HepG2 (cell line): Measurements from ENCODE around the gene SLC18A2. TPM values are rescaled to one million over a fixed set of nuclear protein-coding genes. Genes with fewer than 3 reads are reported as not detected.

Experiments used
- ATAC-seq: fragments of 200-7000 bp; cut with Tn5 transposase; 3 replicates; pipeline ENCODE4 v1.9.1; 2020; ENCODE audit warnings: mild to moderate bottlenecking, moderate library complexity
- BruUV-seq: library from RNA; stranded (reverse); fragments of 400-500 nt; replicated peaks from 2 replicates; lab custom pipeline; 2021; lab: Mats Ljungman, UMichigan
- CTCF ChIA-PET: fragments of 300-600 bp; formaldehyde crosslinking; extraction: SDS; loops from one replicate; lab custom pipeline; 2021; ENCODE audit warnings: low total read pairs, inconsistent platforms, low intra/inter-chr PET ratio; lab: Yijun Ruan, JAX
- POLR2A ChIA-PET: fragments of 350-600 bp; sonication (Branson Sonifier 250); formaldehyde crosslinking; loops from one replicate; lab custom pipeline; 2020; ENCODE audit warnings: antibody characterized with exemption, inconsistent platforms; lab: Yijun Ruan, JAX
- DNase-seq: peaks from one replicate; pipeline ENCODE4 v3.0.0-alpha.2; 2015; ENCODE audit warnings: low spot score
- FAIRE-seq: peaks from 3 replicates; lab custom pipeline; 2011; peaks lifted over from hg19 to GRCh38; lab: Jason Lieb, UNC
- H2AFZ ChIP-seq: one replicate; pipeline ENCODE4 v1.6.1; 2011; ENCODE audit warnings: low read length, inconsistent platforms
- H3K27ac ChIP-seq: fragments of 300-600 bp; 3 replicates; pipeline ENCODE4 v1.8.0; 2011; ENCODE audit warnings: mixed run types, mild to moderate bottlenecking, mixed read lengths, low read length, inconsistent platforms; ENCODE audit not compliant: insufficient read depth; ENCODE audit errors: extremely low read length
- H3K27me3 ChIP-seq, 2 experiments: fragments of 200-600 bp in 1 of 2; 2 replicates in 1 of 2; 3 replicates in 1 of 2; pipeline versions ENCODE4 v1.6.0 to v1.8.0; 2011; ENCODE audit warnings: low read length in 2 of 2, mild to moderate bottlenecking in 2 of 2, moderate library complexity in 2 of 2, inconsistent platforms in 1 of 2; ENCODE audit not compliant: insufficient read depth in 2 of 2, control insufficient read depth in 1 of 2
- H3K36me3 ChIP-seq, 2 experiments: fragments of 200-600 bp in 1 of 2; replicated peaks in 1 of 2; 2 replicates in 1 of 2; 3 replicates in 1 of 2; pipeline versions ENCODE4 v1.5.1 to v1.8.0; 2011; ENCODE audit warnings: low read length in 2 of 2, inconsistent platforms in 1 of 2; ENCODE audit not compliant: insufficient read depth in 2 of 2, control insufficient read depth in 1 of 2
- H3K4me1 ChIP-seq: 2 replicates; pipeline ENCODE4 v1.5.1; 2012; ENCODE audit warnings: low read length, inconsistent platforms; ENCODE audit not compliant: insufficient read depth
- H3K4me2 ChIP-seq: 2 replicates; pipeline ENCODE4 v1.6.0; 2011; ENCODE audit warnings: low read depth, low read length, inconsistent platforms
- H3K4me3 ChIP-seq, 3 experiments: fragments of 200-600 bp in 1 of 3; sonication (generic), shearing (Covaris generic) in 1 of 3; replicated peaks in 1 of 3; 2 replicates each; pipeline ENCODE4 v1.5.1; 2011 to 2016; ENCODE audit warnings: low read length in 3 of 3, inconsistent platforms in 2 of 3, low read depth in 2 of 3, mild to moderate bottlenecking in 2 of 3, control low read depth in 1 of 3, mixed read lengths in 1 of 3; ENCODE audit not compliant: insufficient read depth in 1 of 3
- H3K79me2 ChIP-seq: one replicate; pipeline ENCODE4 v1.6.1; 2011; ENCODE audit warnings: low read length, inconsistent platforms; ENCODE audit not compliant: insufficient read depth
- H3K9ac ChIP-seq: 2 replicates; pipeline ENCODE4 v1.6.0; 2011; ENCODE audit warnings: mild to moderate bottlenecking, low read depth, low read length, inconsistent platforms; ENCODE audit not compliant: insufficient read depth
- H3K9me3 ChIP-seq: 2 replicates; pipeline ENCODE4 v1.5.1; 2012; ENCODE audit warnings: mild to moderate bottlenecking, low read length
- H4K20me1 ChIP-seq: 2 replicates; pipeline ENCODE4 v1.6.0; 2011; ENCODE audit warnings: inconsistent platforms, mild to moderate bottlenecking, low read length, moderate library complexity; ENCODE audit not compliant: insufficient read depth
- BCL6 ChIP-seq: IDR thresholded peaks from 2 replicates; pipeline ENCODE4 v1.6.1; 2016; ENCODE audit warnings: missing genetic modification reagents, missing compliant biosample characterization
- JUND ChIP-seq: sonication (generic); formaldehyde crosslinking; IDR thresholded peaks from 2 replicates; pipeline ENCODE4 v1.8.0; 2022; ENCODE audit warnings: mild to moderate bottlenecking, missing genetic modification reagents
- MAFF ChIP-seq: IDR thresholded peaks from 2 replicates; pipeline ENCODE4 v1.6.1; 2011; ENCODE audit warnings: low read depth, low read length, improper control_type of control experiment
- MAFK ChIP-seq, 2 experiments: IDR thresholded peaks in 1 of 2; conservative IDR thresholded peaks in 1 of 2; 2 replicates each; pipeline ENCODE4 v1.6.1; 2011; ENCODE audit warnings: improper control_type of control experiment in 2 of 2, low read length in 2 of 2
- NR2F6 ChIP-seq, 2 experiments: IDR thresholded peaks; 2 replicates each; pipeline ENCODE4 v1.6.1; 2016; ENCODE audit warnings: antibody characterized with exemption in 1 of 2, mild to moderate bottlenecking in 1 of 2
- ZNF256 ChIP-seq: sonication (generic); formaldehyde crosslinking; conservative IDR thresholded peaks from 2 replicates; pipeline ENCODE4 v1.4.0; 2020; ENCODE audit warnings: missing genetic modification reagents
- ZNF816 ChIP-seq: sonication (generic); formaldehyde crosslinking; IDR thresholded peaks from 2 replicates; pipeline ENCODE4 v1.8.0; 2022; ENCODE audit warnings: missing genetic modification reagents, mild to moderate bottlenecking, borderline replicate concordance
- ZSCAN25 ChIP-seq: sonication (generic); formaldehyde crosslinking; IDR thresholded peaks from 2 replicates; pipeline ENCODE4 v1.8.0; 2022; ENCODE audit warnings: mild to moderate bottlenecking, missing genetic modification reagents
- WGBS: methylation state at CpG from one replicate; pipeline ENCODE4 v1.1.6; 2017; ENCODE audit warnings: low lambda C conversion rate; 5-methylcytosine and 5-hydroxymethylcytosine counted together
- in situ Hi-C: cut with HindIII; loops from 2 replicates; pipeline ENCODE4 v1.10.0; 2017; ENCODE audit warnings: low pct_unique_long_range_greater_than_20kb; ENCODE audit not compliant: extremely low pct_ligation_motif_present
- intact Hi-C: fragments of 100-400 bp; cut with micrococcal nuclease; formaldehyde crosslinking; loops from one replicate; pipeline ENCODE4 v1.10.0; 2022; ENCODE audit not compliant: unreplicated experiment
- polyA plus RNA-seq, 8 experiments: library from polyadenylated mRNA; depleted of rRNA in 3 of 8; stranded (reverse) in 7 of 8; unstranded in 1 of 8; fragments of >200 nt; fragmentation: Illumina TruSeq in 4 of 8; extraction: Trizol in 4 of 8; gene quantifications; 2 replicates each; pipeline versions ENCODE4 v1.2.1 to v1.2.3, GENCODE V29; 2011 to 2016; ENCODE audit warnings: low read depth in 4 of 8, missing spikeins in 1 of 8, mixed read lengths in 1 of 8; ENCODE audit not compliant: insufficient read depth in 1 of 8
- total RNA-seq, 5 experiments: library from RNA; depleted of rRNA; stranded (reverse); fragments of >200 nt; fragmentation: Illumina TruSeq; extraction: Trizol; gene quantifications; 2 replicates each; pipeline ENCODE4 v1.2.3, GENCODE V29; 2016; ENCODE audit warnings: low read depth in 1 of 5

The SLC18A2 gene
- total and polyA plus RNA-seq, 2 of the 13 experiments (the other 11 are each of a cell fraction or from before 2014, with no cell fraction given) = not detected

GRCh38 chr10:117266812-117267211 is 25.9 kb downstream of the SLC18A2 start:
- no TSS peak for BruUV-seq
- H3K4me1 ChIP-seq = peaks cover 38% of the 10 kb centered on the region
- no peaks in the 10 kb centered on the region for H4K20me1 ChIP-seq
- no peaks in the 10 kb centered on the region for H3K36me3 ChIP-seq
- H3K4me2 ChIP-seq = no peak overlapping the region
- CTCF ChIA-PET = no interaction called here
- intact Hi-C loops = no loop called here
- no peaks in the 10 kb centered on the region for H3K79me2 ChIP-seq
- WGBS = 57% methylated on average over 2 of the region's 2 CpGs
- no peak for ATAC-seq
- POLR2A ChIA-PET = no interaction called here
- H3K4me3 ChIP-seq = no peak overlapping the region
- H3K9ac ChIP-seq = no peak overlapping the region
- no peaks in the 10 kb centered on the region for H3K9me3 ChIP-seq
- H3K27me3 ChIP-seq = peaks cover 0 to 10% of the 10 kb centered on the region in 2 experiments; a peak in 1 of 5 replicates
- no peak overlapping the region for H3K27ac ChIP-seq
- in situ Hi-C loops = no loop called here
- no peak overlapping the region for H2AFZ ChIP-seq
- peak; percentile 81 for TF ChIP-seq MAFF
- TF ChIP-seq MAFK (conservative IDR thresholded peaks at IDR 0.05 in 1 of 2, IDR thresholded peaks at IDR 0.05 in 1 of 2; ENCODE audit: low read length in 2 of 2) = peak; percentile 87 to 89
- no peak for TF ChIP-seq JUND (CRISPR knock-in tag)
- no peak for DNase-seq
- FAIRE-seq = no peak

- no peak overlapping the region for H3K9ac ChIP-seq
- no peaks in the 10 kb centered on the region for H3K36me3 ChIP-seq
- no peak overlapping the region for H3K27ac ChIP-seq
- FAIRE-seq = no peak
- H2AFZ ChIP-seq = no peak overlapping the region
- ATAC-seq = no peak
- H3K27me3 ChIP-seq = no peaks in the 10 kb centered on the region; a peak in 1 of 5 replicates
- ChIA-PET POLR2A (interaction anchor here (0.5 kb wide), 1 partner anchor 1651 kb away, joined by 3 read pairs; no protein-coding TSS in a partner anchor), CTCF (no interaction called here)
- no TSS peak for BruUV-seq
- H3K4me3 ChIP-seq = no peak overlapping the region
- 78% methylated on average over 3 of the region's 4 CpGs for WGBS
- in situ Hi-C loops = no loop called here
- no peaks in the 10 kb centered on the region for H3K79me2 ChIP-seq
- H4K20me1 ChIP-seq = no peaks in the 10 kb centered on the region
- TF ChIP-seq ZSCAN25 (CRISPR knock-in tag) (no peak), ZNF256 (CRISPR knock-in tag) (no peak), ZNF816 (no peak), BCL6 (no peak), NR2F6 (IDR thresholded peaks at IDR 0.05) (no peak), NR2F6 (CRISPR knock-in tag; IDR thresholded peaks at IDR 0.05) (no peak)
- intact Hi-C loops = no loop called here
- no peaks in the 10 kb centered on the region for H3K9me3 ChIP-seq
- no peak for DNase-seq
- peaks cover 25% of the 10 kb centered on the region for H3K4me1 ChIP-seq
- H3K4me2 ChIP-seq = no peak overlapping the region
Measured at GRCh38 chr10:117268258-117268657, 27.3 kb downstream of the SLC18A2 start.
